Panc1 (cell line): ENCODE data around the gene CROCC. TPM values are rescaled to one million over a fixed set of nuclear protein-coding genes. Genes with fewer than 3 reads are reported as not detected.
"Not testable (repeated sequence)": the region's sequence is repeated elsewhere in the genome, so short reads cannot be mapped to it uniquely, and the experiment has no call there.

Experiments
- ATAC-seq: fragments of 200-7000 bp; cut with Tn5 transposase; 2 replicates; pipeline ENCODE4 v1.9.1; 2020; ENCODE audit warnings: mild to moderate bottlenecking, moderate library complexity
- BruUV-seq: library from RNA; stranded (reverse); fragments of 400-500 nt; replicated peaks from 2 replicates; lab custom pipeline; 2021; lab: Mats Ljungman, UMichigan
- CTCF ChIA-PET: fragments of 300-600 bp; sonication (Branson Sonifier 250); formaldehyde crosslinking; loops from one replicate; lab custom pipeline; 2022; ENCODE audit warnings: antibody characterized with exemption; lab: Charles Lee
- POLR2A ChIA-PET: fragments of 300-600 bp; sonication (Branson Sonifier 250); formaldehyde crosslinking; loops from one replicate; lab custom pipeline; 2022; ENCODE audit warnings: antibody characterized with exemption; lab: Charles Lee
- DNase-seq: peaks from one replicate; pipeline ENCODE4 v3.0.0-alpha.2; 2010; ENCODE audit warnings: low read depth, low spot score
- H3K27ac ChIP-seq: 2 replicates; pipeline ENCODE4 v1.5.1; 2011; ENCODE audit warnings: mild to moderate bottlenecking, low read length, inconsistent platforms
- H3K27me3 ChIP-seq: fragments of 200-500 bp; sonication (Bioruptor generic); 2 replicates; pipeline ENCODE4 v1.6.0; 2014; ENCODE audit warnings: low read length, inconsistent platforms; ENCODE audit not compliant: control insufficient read depth, insufficient read depth
- H3K36me3 ChIP-seq: fragments of 200-500 bp; sonication (Bioruptor generic); 2 replicates; pipeline ENCODE4 v1.5.1; 2014; ENCODE audit warnings: inconsistent platforms, mild to moderate bottlenecking, low read length, moderate library complexity; ENCODE audit not compliant: control insufficient read depth, insufficient read depth
- H3K4me1 ChIP-seq: 2 replicates; pipeline ENCODE4 v1.5.1; 2011; ENCODE audit warnings: inconsistent platforms, mild to moderate bottlenecking, low read length, moderate library complexity; ENCODE audit not compliant: control insufficient read depth, insufficient read depth
- H3K4me3 ChIP-seq, 2 experiments: 2 replicates each; pipeline ENCODE4 v1.5.1; 2011 to 2012; ENCODE audit warnings: low read depth in 2 of 2, low read length in 2 of 2, mild to moderate bottlenecking in 2 of 2, inconsistent platforms in 1 of 2, moderate library complexity in 1 of 2
- H3K9me3 ChIP-seq: fragments of 200-500 bp; sonication (Bioruptor generic); 2 replicates; pipeline ENCODE4 v1.5.1; 2014; ENCODE audit warnings: low read depth, mild to moderate bottlenecking, inconsistent platforms, low read length, moderate library complexity; ENCODE audit not compliant: control insufficient read depth, insufficient read depth
- in situ Hi-C: cut with HindIII; loops from 2 replicates; pipeline ENCODE4 v1.10.0; 2016; ENCODE audit warnings: low sequenced_read_pairs, low pct_unique_long_range_greater_than_20kb
- intact Hi-C: fragments of 100-400 bp; cut with micrococcal nuclease; formaldehyde crosslinking; loops from one replicate; pipeline ENCODE4 v1.10.0; 2022; ENCODE audit not compliant: unreplicated experiment
- total RNA-seq: library from RNA; stranded (reverse); gene quantifications from one replicate; pipeline ENCODE4 v1.2.1, GENCODE V29; 2021; ENCODE audit not compliant: unreplicated experiment

The CROCC gene
- total RNA-seq, 1 experiment from 2014 or later: 13.6 TPM

DNA sequence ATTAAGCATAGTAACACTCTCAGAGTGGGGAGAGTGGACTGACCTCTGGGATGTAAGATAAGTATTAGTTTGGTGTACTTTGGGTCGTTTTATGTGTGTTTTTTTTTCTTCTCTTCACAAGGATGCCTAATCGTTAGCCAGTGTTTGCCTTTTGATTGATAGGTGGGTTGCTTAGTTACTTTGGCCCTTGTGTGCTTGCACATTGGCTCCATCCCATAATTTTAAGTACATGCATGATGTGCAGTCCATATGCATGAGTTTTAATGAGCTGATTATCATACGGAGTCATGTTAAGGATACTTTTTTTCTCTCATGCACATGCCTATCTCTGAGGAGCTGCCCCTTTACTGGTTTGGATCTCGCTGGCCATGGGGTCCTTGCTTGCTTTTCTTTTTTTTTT, 30.7 kb upstream of the CROCC start:
- intact Hi-C loops, H3K4me3 ChIP-seq, in situ Hi-C loops, H3K27me3 ChIP-seq, H3K36me3 ChIP-seq, H3K9me3 ChIP-seq, H3K27ac ChIP-seq, CTCF ChIA-PET, H3K4me1 ChIP-seq, POLR2A ChIA-PET, BruUV-seq, ATAC-seq, DNase-seq: not testable (repeated sequence)

- H3K4me3 ChIP-seq, H3K36me3 ChIP-seq, in situ Hi-C loops, DNase-seq, H3K9me3 ChIP-seq, H3K27me3 ChIP-seq, intact Hi-C loops, H3K27ac ChIP-seq, H3K4me1 ChIP-seq, CTCF ChIA-PET, ATAC-seq, BruUV-seq: not testable (repeated sequence)
- POLR2A ChIA-PET: interaction anchor here (0.7 kb wide), 1 partner anchor 12 kb away, joined by 3 read pairs; no protein-coding TSS in a partner anchor
Measured at GRCh38 chr1:16892978-16893525, 28.7 kb upstream of the CROCC start.

DNA sequence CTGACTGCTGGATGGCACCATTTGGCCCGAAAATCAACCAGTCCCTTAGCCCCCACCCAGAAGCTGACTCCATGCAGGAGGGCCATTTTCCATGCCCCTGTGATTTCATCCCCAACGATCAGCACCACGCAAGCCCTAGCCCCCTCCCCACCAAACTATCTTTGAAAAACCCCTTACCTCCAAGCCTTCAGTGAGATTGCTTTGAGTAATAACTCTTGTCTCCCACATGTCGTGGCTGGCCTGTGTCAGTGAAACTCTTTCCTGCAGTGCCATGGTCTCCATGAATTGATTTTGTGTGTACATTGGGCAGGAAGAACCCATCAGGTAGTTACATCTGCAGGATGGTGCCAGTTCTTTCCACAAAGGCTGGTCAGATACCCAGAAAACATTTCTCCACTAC, 27.9 kb upstream of the CROCC start:
- CTCF ChIA-PET, H3K9me3 ChIP-seq, intact Hi-C loops, ATAC-seq, in situ Hi-C loops, H3K36me3 ChIP-seq, H3K27ac ChIP-seq, H3K27me3 ChIP-seq, DNase-seq, H3K4me3 ChIP-seq, POLR2A ChIA-PET, H3K4me1 ChIP-seq, BruUV-seq: not testable (repeated sequence)

GRCh38 chr1:16894338-16894737, 27.4 kb upstream of the CROCC start:
- H3K9me3 ChIP-seq, CTCF ChIA-PET, H3K27me3 ChIP-seq, H3K4me3 ChIP-seq, BruUV-seq, in situ Hi-C loops, H3K27ac ChIP-seq, intact Hi-C loops, H3K4me1 ChIP-seq, H3K36me3 ChIP-seq, ATAC-seq, DNase-seq, POLR2A ChIA-PET: not testable (repeated sequence)

DNA sequence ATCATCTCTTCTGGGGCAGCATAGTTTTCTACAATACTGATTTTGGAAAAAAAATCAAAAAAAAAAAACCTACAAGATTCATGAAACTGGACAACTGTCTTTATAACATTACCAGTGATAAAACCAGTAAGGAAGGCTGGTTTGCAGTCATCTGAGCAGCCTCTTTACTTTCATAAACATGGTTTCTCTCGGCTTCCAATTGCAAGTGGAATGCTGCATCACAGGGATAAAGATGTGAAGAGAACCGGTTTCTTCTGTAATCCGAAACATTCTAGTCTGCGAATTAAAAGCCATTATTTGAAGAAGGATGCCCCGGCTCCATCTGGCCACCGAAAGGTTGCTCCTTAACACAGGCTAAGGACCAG, 26.5 kb upstream of the CROCC start:
- H3K36me3 ChIP-seq, in situ Hi-C loops, H3K4me1 ChIP-seq, intact Hi-C loops, BruUV-seq, ATAC-seq, DNase-seq, POLR2A ChIA-PET, H3K9me3 ChIP-seq, CTCF ChIA-PET, H3K27me3 ChIP-seq: not testable (repeated sequence)
- H3K27ac ChIP-seq: peak overlapping the region; percentile 44; the same call in 1 of the 2 replicates
- H3K4me3 ChIP-seq: peak overlapping the region; percentile 23 to 26
